Measurements from ENCODE around the gene ASXL2.

DNA sequence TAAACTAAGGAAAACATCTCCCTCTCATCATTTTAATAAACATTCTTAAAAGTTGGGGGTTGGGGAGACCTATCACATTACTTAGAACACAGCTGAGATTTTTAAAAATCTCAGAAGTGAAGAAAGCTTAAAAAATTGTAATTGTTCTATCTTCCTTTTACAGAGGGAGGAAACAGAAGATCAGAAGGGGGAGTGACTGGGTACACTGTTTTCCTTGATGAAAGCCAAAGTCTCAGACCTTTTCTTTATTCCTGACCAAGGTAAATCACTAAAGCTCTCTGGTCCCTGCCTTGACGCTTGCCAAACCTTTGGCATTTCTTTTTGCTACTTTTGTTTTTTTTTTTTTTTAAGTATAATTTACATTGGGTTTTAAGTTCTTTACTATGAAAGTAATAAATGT, 119.9 kb downstream of the ASXL2 start:
- TF ChIP-seq, protein P1, sequence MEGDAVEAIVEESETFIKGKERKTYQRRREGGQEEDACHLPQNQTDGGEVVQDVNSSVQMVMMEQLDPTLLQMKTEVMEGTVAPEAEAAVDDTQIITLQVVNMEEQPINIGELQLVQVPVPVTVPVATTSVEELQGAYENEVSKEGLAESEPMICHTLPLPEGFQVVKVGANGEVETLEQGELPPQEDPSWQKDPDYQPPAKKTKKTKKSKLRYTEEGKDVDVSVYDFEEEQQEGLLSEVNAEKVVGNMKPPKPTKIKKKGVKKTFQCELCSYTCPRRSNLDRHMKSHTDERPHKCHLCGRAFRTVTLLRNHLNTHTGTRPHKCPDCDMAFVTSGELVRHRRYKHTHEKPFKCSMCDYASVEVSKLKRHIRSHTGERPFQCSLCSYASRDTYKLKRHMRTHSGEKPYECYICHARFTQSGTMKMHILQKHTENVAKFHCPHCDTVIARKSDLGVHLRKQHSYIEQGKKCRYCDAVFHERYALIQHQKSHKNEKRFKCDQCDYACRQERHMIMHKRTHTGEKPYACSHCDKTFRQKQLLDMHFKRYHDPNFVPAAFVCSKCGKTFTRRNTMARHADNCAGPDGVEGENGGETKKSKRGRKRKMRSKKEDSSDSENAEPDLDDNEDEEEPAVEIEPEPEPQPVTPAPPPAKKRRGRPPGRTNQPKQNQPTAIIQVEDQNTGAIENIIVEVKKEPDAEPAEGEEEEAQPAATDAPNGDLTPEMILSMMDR (IDR thresholded peaks at IDR 0.05) = no peak
- TF ChIP-seq POLR2AphosphoS5 (IDR thresholded peaks at IDR 0.05) (no peak), POLR2A (IDR thresholded peaks at IDR 0.05) (no peak)

All from suprapubic skin (tissue), 4 donors.